CD14-positive monocyte (primary cell): ENCODE results near the gene CXCL3. TPM values are rescaled to one million over a fixed set of nuclear protein-coding genes. Genes with fewer than 3 reads are reported as not detected.

Experiments used
- DNase-seq, 3 donors: peaks; one replicate each; pipeline ENCODE4 v3.0.0-alpha.2; 2011 to 2022
- H2AFZ ChIP-seq: 2 replicates; pipeline ENCODE4 v1.6.0; 2012; ENCODE audit warnings: mild to moderate bottlenecking, low read depth, low read length, inconsistent platforms; ENCODE audit not compliant: insufficient read depth, poor library complexity, severe bottlenecking
- H3K27ac ChIP-seq, 2 donors: 1 replicate in 1 of 2; 2 replicates in 1 of 2; pipeline ENCODE4 v1.5.1; 2012 to 2013; ENCODE audit warnings: low read length in 2 of 2, control low read depth in 1 of 2, inconsistent platforms in 1 of 2, low read depth in 1 of 2, mild to moderate bottlenecking in 1 of 2
- H3K27me3 ChIP-seq, 2 donors: one replicate each; pipeline versions ENCODE4 v1.6.0 to v1.6.1; 2011 to 2013; ENCODE audit warnings: low read length in 2 of 2; ENCODE audit not compliant: control insufficient read depth in 2 of 2, insufficient read depth in 2 of 2
- H3K36me3 ChIP-seq, 2 donors: replicated peaks in 1 of 2; 1 replicate in 1 of 2; 2 replicates in 1 of 2; pipeline versions ENCODE4 v1.5.1 to v1.6.1; 2012 to 2013; ENCODE audit warnings: low read length in 2 of 2, control low read depth in 1 of 2, inconsistent platforms in 1 of 2, mild to moderate bottlenecking in 1 of 2; ENCODE audit not compliant: insufficient read depth in 2 of 2, control insufficient read depth in 1 of 2
- H3K4me1 ChIP-seq, 2 donors: 1 replicate in 1 of 2; 2 replicates in 1 of 2; pipeline versions ENCODE4 v1.5.1 to v1.6.1; 2012 to 2013; ENCODE audit warnings: low read length in 2 of 2, control low read depth in 1 of 2, inconsistent platforms in 1 of 2, mild to moderate bottlenecking in 1 of 2, moderate library complexity in 1 of 2; ENCODE audit not compliant: insufficient read depth in 2 of 2, control insufficient read depth in 1 of 2
- H3K4me2 ChIP-seq: replicated peaks from 2 replicates; pipeline ENCODE3; 2012; ENCODE audit warnings: low read length, moderate library complexity, mild to moderate bottlenecking; ENCODE audit not compliant: poor library complexity, severe bottlenecking; ENCODE audit errors: extremely low read depth
- H3K4me3 ChIP-seq, 3 experiments: fragments of 200-600 bp in 1 of 3; sonication (generic) in 1 of 3; replicated peaks in 1 of 3; 1 replicate in 2 of 3; 2 replicates in 1 of 3; pipeline ENCODE4 v1.5.1; 2011 to 2013; ENCODE audit warnings: low read length in 3 of 3, mild to moderate bottlenecking in 3 of 3, control low read depth in 2 of 3, low read depth in 2 of 3, inconsistent platforms in 1 of 3, moderate library complexity in 1 of 3
- H3K79me2 ChIP-seq: 2 replicates; pipeline ENCODE4 v1.6.0; 2012; ENCODE audit warnings: mild to moderate bottlenecking, control low read depth, inconsistent platforms, low read length, moderate library complexity; ENCODE audit not compliant: insufficient read depth
- H3K9ac ChIP-seq: 2 replicates; pipeline ENCODE4 v1.6.0; 2017; ENCODE audit warnings: low read length, mild to moderate bottlenecking; ENCODE audit not compliant: insufficient read depth, poor library complexity, severe bottlenecking
- H3K9me3 ChIP-seq, 2 donors: replicated peaks in 1 of 2; 1 replicate in 1 of 2; 2 replicates in 1 of 2; pipeline versions ENCODE4 v1.5.1 to v1.6.1; 2012 to 2013; ENCODE audit warnings: low read length in 2 of 2, control low read depth in 1 of 2; ENCODE audit not compliant: control insufficient read depth in 1 of 2, insufficient read depth in 1 of 2
- H4K20me1 ChIP-seq: 2 replicates; pipeline ENCODE4 v1.6.0; 2012; ENCODE audit warnings: mild to moderate bottlenecking, low read length, control low read depth, moderate library complexity; ENCODE audit not compliant: insufficient read depth
- H3K27ac Mint-ChIP-seq, 7 donors: one replicate each; pipeline ENCODE4 v1.8.0; 2020; ENCODE audit warnings: mild to moderate bottlenecking in 7 of 7, mixed read lengths in 7 of 7, moderate library complexity in 6 of 7, inconsistent platforms in 2 of 7
- H3K27me3 Mint-ChIP-seq, 3 donors: one replicate each; pipeline ENCODE4 v1.8.0; 2021 to 2022; ENCODE audit warnings: low read depth in 3 of 3, mild to moderate bottlenecking in 3 of 3, mixed read lengths in 3 of 3, moderate library complexity in 3 of 3, inconsistent platforms in 1 of 3
- H3K36me3 Mint-ChIP-seq, 2 donors: one replicate each; pipeline ENCODE4 v1.8.0; 2020; ENCODE audit warnings: mixed read lengths in 2 of 2, inconsistent platforms in 1 of 2, mild to moderate bottlenecking in 1 of 2
- H3K4me1 Mint-ChIP-seq: one replicate; pipeline ENCODE4 v1.8.0; 2020; ENCODE audit warnings: mild to moderate bottlenecking, mixed read lengths
- H3K4me3 Mint-ChIP-seq, 2 donors: one replicate each; pipeline ENCODE4 v1.8.0; 2020; ENCODE audit warnings: mild to moderate bottlenecking in 2 of 2, mixed read lengths in 2 of 2, moderate library complexity in 1 of 2
- H3K9me3 Mint-ChIP-seq, 7 donors: one replicate each; pipeline ENCODE4 v1.8.0; 2020 to 2022; ENCODE audit warnings: mixed read lengths in 7 of 7, mild to moderate bottlenecking in 6 of 7, moderate library complexity in 6 of 7, inconsistent platforms in 2 of 7
- WGBS: methylation state at CpG from one replicate; pipeline ENCODE4 v1.1.5; 2013; ENCODE audit warnings: missing lambda C conversion rate; ENCODE audit not compliant: insufficient coverage; 5-methylcytosine and 5-hydroxymethylcytosine counted together
- intact Hi-C, 2 donors: fragments of 100-400 bp; cut with micrococcal nuclease; formaldehyde crosslinking; loops; one replicate each; pipeline versions ENCODE4 v1.15.0 to v1.15.1; 2023
- polyA plus RNA-seq, 3 donors: library from polyadenylated mRNA; depleted of rRNA in 1 of 3; unstranded in 2 of 3; stranded (reverse) in 1 of 3; fragments of 300-500 nt in 2 of 3; fragments of >200 nt in 1 of 3; fragmentation: Illumina TruSeq in 2 of 3; gene quantifications; 1 replicate in 2 of 3; 2 replicates in 1 of 3; pipeline ENCODE4 v1.2.3, GENCODE V29; 2012 to 2021
- TF ChIP-seq, protein P1 (sequence below): fragments of 200-600 bp; IDR thresholded peaks from one replicate; pipeline ENCODE4 v1.8.0; 2022; ENCODE audit warnings: antibody characterized with exemption, mild to moderate bottlenecking

Gene CXCL3
- polyA plus RNA-seq, 3 donors, result 2.5 to 4.4 (median 3.7) TPM

DNA sequence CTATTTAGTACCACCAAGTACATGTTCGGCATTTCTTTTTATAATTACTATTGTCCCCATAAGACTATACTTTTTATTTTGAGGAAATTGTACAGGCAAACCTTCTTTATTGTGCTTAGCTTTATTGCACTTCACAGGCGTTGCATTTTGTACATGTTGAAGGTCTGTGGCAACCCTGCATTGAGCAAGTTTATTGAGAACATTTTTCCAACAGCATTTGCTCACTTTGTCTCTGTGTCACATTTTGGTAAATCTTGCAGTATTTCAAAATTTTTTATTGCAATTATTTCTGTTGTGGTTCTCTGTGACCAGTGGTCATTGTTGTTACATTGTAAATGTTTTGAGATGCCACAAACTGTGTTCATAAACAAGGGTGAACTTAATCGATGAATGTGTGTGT, 29.2 kb downstream of the CXCL3 start:
- Histone ChIP-seq H2AFZ (no peak overlapping the region), H3K27me3 (no peaks in the 10 kb centered on the region), H3K79me2 (no peaks in the 10 kb centered on the region), H3K4me1 (no peaks in the 10 kb centered on the region), H3K9ac (no peak overlapping the region), H3K36me3 (no peaks in the 10 kb centered on the region), H3K4me3 (no peak overlapping the region), H3K4me2 (no peak overlapping the region), H3K9me3 (no peaks in the 10 kb centered on the region), H4K20me1 (no peaks in the 10 kb centered on the region), H3K27ac (no peak overlapping the region)
- TF ChIP-seq, protein P1, sequence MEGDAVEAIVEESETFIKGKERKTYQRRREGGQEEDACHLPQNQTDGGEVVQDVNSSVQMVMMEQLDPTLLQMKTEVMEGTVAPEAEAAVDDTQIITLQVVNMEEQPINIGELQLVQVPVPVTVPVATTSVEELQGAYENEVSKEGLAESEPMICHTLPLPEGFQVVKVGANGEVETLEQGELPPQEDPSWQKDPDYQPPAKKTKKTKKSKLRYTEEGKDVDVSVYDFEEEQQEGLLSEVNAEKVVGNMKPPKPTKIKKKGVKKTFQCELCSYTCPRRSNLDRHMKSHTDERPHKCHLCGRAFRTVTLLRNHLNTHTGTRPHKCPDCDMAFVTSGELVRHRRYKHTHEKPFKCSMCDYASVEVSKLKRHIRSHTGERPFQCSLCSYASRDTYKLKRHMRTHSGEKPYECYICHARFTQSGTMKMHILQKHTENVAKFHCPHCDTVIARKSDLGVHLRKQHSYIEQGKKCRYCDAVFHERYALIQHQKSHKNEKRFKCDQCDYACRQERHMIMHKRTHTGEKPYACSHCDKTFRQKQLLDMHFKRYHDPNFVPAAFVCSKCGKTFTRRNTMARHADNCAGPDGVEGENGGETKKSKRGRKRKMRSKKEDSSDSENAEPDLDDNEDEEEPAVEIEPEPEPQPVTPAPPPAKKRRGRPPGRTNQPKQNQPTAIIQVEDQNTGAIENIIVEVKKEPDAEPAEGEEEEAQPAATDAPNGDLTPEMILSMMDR, result no peak
- WGBS, result 57% methylated on average over 1 of the region's 3 CpGs
- Mint-ChIP-seq H3K36me3 (no peaks in the 10 kb centered on the region), H3K4me3 (no peak overlapping the region), H3K27ac (no peak overlapping the region), H3K9me3 (peaks cover 0 to 3% (median 0%) of the 10 kb centered on the region in 7 donors), H3K4me1 (no peaks in the 10 kb centered on the region), H3K27me3 (peaks cover 0 to 2% (median 0%) of the 10 kb centered on the region in 3 donors)
- intact Hi-C loops, result no loop called here
- DNase-seq, result no peak

DNA sequence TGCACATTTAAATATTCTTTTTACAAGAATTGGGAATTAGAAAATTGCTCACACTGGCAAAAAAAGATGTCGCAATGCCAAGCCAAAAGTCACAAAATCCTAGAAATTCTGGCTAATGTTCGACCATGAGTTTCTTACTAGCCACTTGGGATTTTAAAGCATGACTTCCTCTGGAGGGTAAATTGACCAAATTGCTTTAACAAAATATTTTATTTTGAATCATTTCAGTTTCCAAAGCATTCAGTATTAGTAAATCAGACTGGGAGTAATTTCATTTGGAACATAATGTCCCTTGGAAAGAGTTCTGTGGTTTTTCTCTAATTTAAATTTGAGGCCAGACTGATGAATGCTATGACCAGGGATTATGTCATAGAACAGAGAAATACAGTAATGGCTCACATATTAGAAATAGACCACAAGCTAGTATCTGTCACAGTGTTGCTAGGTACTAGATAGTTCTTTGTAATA, 32.4 kb downstream of the CXCL3 start:
- no peaks in the 10 kb centered on the region for H3K4me1 Mint-ChIP-seq
- no peaks in the 10 kb centered on the region for H3K79me2 ChIP-seq
- H3K36me3 Mint-ChIP-seq, result no peaks in the 10 kb centered on the region
- H3K4me3 Mint-ChIP-seq, result no peak overlapping the region
- no peak overlapping the region for H3K4me3 ChIP-seq
- TF ChIP-seq, protein P1, result no peak
- no peaks in the 10 kb centered on the region for H3K4me1 ChIP-seq
- H3K27me3 ChIP-seq, result no peaks in the 10 kb centered on the region
- intact Hi-C loops, result no loop called here
- DNase-seq, result no peak
- H3K9me3 Mint-ChIP-seq, result peaks cover 0 to 3% (median 0%) of the 10 kb centered on the region in 7 donors
- H2AFZ ChIP-seq, result no peak overlapping the region
- H3K27ac Mint-ChIP-seq, result no peak overlapping the region
- no peaks in the 10 kb centered on the region for H4K20me1 ChIP-seq
- H3K27ac ChIP-seq, result no peak overlapping the region
- H3K9me3 ChIP-seq, result no peaks in the 10 kb centered on the region
- no peak overlapping the region for H3K9ac ChIP-seq
- no CpG with 5 or more reads among the region's 2 CpGs for WGBS
- H3K4me2 ChIP-seq, result no peak overlapping the region
- no peaks in the 10 kb centered on the region for H3K36me3 ChIP-seq
- peaks cover 0 to 2% (median 2%) of the 10 kb centered on the region in 3 donors for H3K27me3 Mint-ChIP-seq
